Measurements from ENCODE around the gene C14orf132.
A peak's percentile ranks its signal among the peaks of the same experiment; 100 is the strongest.

C14orf132 gene

DNA sequence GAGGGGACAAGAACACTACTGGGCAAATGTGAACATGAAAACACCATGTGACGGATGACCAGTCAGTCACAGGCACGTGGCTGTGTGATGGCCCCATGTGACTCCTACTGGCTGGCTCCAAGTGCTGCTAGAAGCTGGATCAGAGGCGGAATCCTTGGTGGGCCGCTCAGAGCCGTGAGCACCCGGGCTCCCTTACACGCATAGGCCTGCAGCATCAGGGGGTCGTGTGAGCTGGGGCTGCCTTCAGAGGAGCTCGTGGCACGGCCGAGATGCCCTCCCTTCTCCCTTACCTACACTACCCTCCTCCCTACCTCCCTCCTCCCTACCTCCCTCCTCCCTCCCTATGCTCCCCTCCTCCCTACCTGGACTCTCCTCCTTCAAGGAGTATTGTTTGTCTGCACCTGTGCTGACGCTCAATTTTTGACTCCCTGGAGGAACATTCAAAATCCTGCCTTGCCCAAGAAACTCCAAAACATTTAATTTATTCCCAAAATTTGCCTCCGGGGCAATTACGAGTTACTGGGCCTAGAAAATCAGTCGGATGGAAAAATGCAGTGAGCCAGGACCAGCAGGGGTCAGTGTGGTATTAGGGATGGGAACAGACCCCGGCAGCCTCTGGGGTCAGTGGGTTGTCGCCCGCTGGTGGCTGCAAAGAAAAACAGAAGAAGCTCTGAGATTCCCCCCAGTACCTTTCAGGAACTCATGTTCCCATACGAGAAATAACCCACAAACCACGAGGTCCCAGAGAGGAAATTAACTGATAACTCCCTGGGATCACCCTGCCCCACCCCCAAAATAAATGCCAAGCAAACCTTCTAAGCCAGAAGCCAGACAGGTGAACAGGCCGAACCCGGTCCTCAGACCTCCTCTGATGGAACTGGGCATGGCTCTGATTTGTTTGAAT, 61.3 kb downstream of the C14orf132 start:
- no peaks in the 10 kb centered on the region for H3K79me1 ChIP-seq (ENCODE audit: low read length)
- H3K4me1 ChIP-seq (ENCODE audit: control insufficient read depth, low read depth, low read length): no peaks in the 10 kb centered on the region
- H3K4me2 ChIP-seq (ENCODE audit: low read length): no peak overlapping the region
- no peak overlapping the region for H3K4me3 ChIP-seq (ENCODE audit: low read length)
- no peak overlapping the region for H3K4ac ChIP-seq (ENCODE audit: low read depth, low read length)
- no peak overlapping the region for H2BK5ac ChIP-seq (ENCODE audit: low read length)
- peak; percentile 90 for DNase-seq
- H3K18ac ChIP-seq (ENCODE audit: low read length): no peak overlapping the region
- no peaks in the 10 kb centered on the region for H3K36me3 ChIP-seq (ENCODE audit: control insufficient read depth, insufficient read depth, low read length)
- no peak overlapping the region for H2AK5ac ChIP-seq (ENCODE audit: low read length)
- H3K9ac ChIP-seq (ENCODE audit: low read length): no peak overlapping the region
- H3K27me3 ChIP-seq (ENCODE audit: insufficient read depth, low read length, poor library complexity): no peaks in the 10 kb centered on the region
- no peak overlapping the region for H2BK120ac ChIP-seq (ENCODE audit: low read depth, low read length)
- no peak overlapping the region for H3K23ac ChIP-seq (ENCODE audit: low read length)
- no peak overlapping the region for H4K5ac ChIP-seq (ENCODE audit: low read length)
- H3K56ac ChIP-seq (ENCODE audit: low read length): peak overlapping the region; percentile 45
- no peak overlapping the region for H4K8ac ChIP-seq (ENCODE audit: low read depth, low read length)
- H3K79me2 ChIP-seq (ENCODE audit: control insufficient read depth, insufficient read depth, low read length): no peaks in the 10 kb centered on the region
- WGBS (ENCODE audit: extremely low coverage, insufficient coverage, low lambda C conversion rate): no CpG with 5 or more reads among the region's 22 CpGs
- no peak overlapping the region for H2BK15ac ChIP-seq (replicated peaks; ENCODE audit: low read depth)
- H3K27ac ChIP-seq (ENCODE audit: low read depth, low read length): no peak overlapping the region

DNA sequence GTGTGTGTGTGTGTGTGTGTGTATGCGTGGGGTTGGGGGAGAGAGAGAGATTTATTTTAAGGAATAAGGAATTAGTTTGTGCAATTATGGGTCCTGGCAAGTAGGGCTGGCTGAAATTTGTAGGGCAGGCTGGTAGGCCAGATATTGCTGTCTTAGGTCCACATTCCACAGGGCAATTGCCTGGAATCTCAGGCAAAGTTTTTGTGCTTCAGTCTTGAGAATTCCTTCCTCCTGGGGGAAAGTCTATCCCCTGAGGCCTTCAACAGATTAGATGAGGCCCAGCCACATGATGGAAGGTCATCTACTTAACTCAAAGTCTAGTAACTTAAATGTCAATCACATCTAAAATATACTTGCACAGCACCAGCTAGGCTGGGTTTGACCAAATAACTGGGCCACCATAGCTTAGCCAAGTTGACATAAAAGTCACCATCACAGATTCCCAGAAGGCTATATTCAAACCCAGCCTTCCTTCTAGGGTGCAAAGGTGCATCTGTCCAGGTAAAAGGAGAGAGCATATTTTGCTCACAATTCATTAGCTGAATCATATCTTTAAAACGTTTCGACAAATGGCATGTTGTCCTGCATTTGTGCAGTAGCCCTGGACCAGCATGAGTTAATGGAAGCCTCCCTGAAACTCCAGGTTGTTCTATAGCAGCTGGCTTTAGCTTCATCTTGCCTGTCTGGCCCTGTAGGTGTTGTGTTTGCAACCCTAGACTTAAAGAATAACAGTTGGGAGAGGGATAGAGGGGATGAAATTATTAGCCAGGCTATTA, 63.1 kb downstream of the C14orf132 start:
- H3K4me3 ChIP-seq (ENCODE audit: low read length): no peak overlapping the region
- peak; percentile 54 for DNase-seq
- no peak overlapping the region for H2AK5ac ChIP-seq (ENCODE audit: low read length)

DNA sequence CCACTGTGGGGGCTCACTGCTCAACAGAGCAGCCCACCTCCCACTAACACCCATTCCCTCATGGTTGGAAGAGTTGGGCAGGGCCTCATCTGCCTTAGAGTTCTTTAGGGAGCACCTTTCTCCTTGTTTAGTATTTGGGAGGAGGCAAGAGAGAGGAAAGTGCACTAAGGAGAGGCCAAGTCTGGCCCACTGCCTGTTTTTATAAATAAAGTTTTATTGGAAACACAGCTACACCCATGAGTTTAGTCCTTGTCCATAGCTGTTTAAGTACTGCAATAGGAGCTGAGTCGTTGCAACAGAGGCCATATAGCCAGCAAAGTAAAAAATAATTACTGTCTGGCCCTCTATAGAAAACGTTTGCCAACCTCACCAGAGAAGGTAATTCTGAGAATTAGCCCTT, 63.9 kb downstream of the C14orf132 start:
- H4K5ac ChIP-seq (ENCODE audit: low read length): no peak overlapping the region
- H3K23ac ChIP-seq (ENCODE audit: low read length): no peak overlapping the region
- H3K4me1 ChIP-seq (ENCODE audit: control insufficient read depth, low read depth, low read length): no peaks in the 10 kb centered on the region
- no peak for DNase-seq
- H3K27ac ChIP-seq (ENCODE audit: low read depth, low read length): no peak overlapping the region
- no CpG with 5 or more reads among the region's 2 CpGs for WGBS (ENCODE audit: extremely low coverage, insufficient coverage, low lambda C conversion rate)
- no peak overlapping the region for H2BK120ac ChIP-seq (ENCODE audit: low read depth, low read length)
- no peaks in the 10 kb centered on the region for H3K27me3 ChIP-seq (ENCODE audit: insufficient read depth, low read length, poor library complexity)
- H3K18ac ChIP-seq (ENCODE audit: low read length): no peak overlapping the region
- no peak overlapping the region for H3K4me3 ChIP-seq (ENCODE audit: low read length)
- no peak overlapping the region for H2AK5ac ChIP-seq (ENCODE audit: low read length)
- H3K79me2 ChIP-seq (ENCODE audit: control insufficient read depth, insufficient read depth, low read length): no peaks in the 10 kb centered on the region
- no peak overlapping the region for H3K4me2 ChIP-seq (ENCODE audit: low read length)
- H3K56ac ChIP-seq (ENCODE audit: low read length): no peak overlapping the region
- no peak overlapping the region for H2BK15ac ChIP-seq (replicated peaks; ENCODE audit: low read depth)
- no peaks in the 10 kb centered on the region for H3K36me3 ChIP-seq (ENCODE audit: control insufficient read depth, insufficient read depth, low read length)
- H3K79me1 ChIP-seq (ENCODE audit: low read length): no peaks in the 10 kb centered on the region
- H2BK5ac ChIP-seq (ENCODE audit: low read length): no peak overlapping the region
- H3K4ac ChIP-seq (ENCODE audit: low read depth, low read length): no peak overlapping the region
- no peak overlapping the region for H4K8ac ChIP-seq (ENCODE audit: low read depth, low read length)
- no peak overlapping the region for H3K9ac ChIP-seq (ENCODE audit: low read length)

More for the DNA sequence above, 63.1 kb downstream of the C14orf132 start:
- H3K36me3 ChIP-seq (ENCODE audit: control insufficient read depth, insufficient read depth, low read length): no peaks in the 10 kb centered on the region
- H3K23ac ChIP-seq (ENCODE audit: low read length): no peak overlapping the region
- H2BK15ac ChIP-seq (replicated peaks; ENCODE audit: low read depth): no peak overlapping the region
- H3K56ac ChIP-seq (ENCODE audit: low read length): no peak overlapping the region
- H3K79me2 ChIP-seq (ENCODE audit: control insufficient read depth, insufficient read depth, low read length): no peaks in the 10 kb centered on the region
- no peak overlapping the region for H3K9ac ChIP-seq (ENCODE audit: low read length)
- H4K8ac ChIP-seq (ENCODE audit: low read depth, low read length): no peak overlapping the region
- no peaks in the 10 kb centered on the region for H3K27me3 ChIP-seq (ENCODE audit: insufficient read depth, low read length, poor library complexity)
- no peaks in the 10 kb centered on the region for H3K4me1 ChIP-seq (ENCODE audit: control insufficient read depth, low read depth, low read length)
- no peak overlapping the region for H2BK120ac ChIP-seq (ENCODE audit: low read depth, low read length)
- no peaks in the 10 kb centered on the region for H3K79me1 ChIP-seq (ENCODE audit: low read length)
- no peak overlapping the region for H4K5ac ChIP-seq (ENCODE audit: low read length)
- H3K27ac ChIP-seq (ENCODE audit: low read depth, low read length): no peak overlapping the region
- no CpG with 5 or more reads among the region's 3 CpGs for WGBS (ENCODE audit: extremely low coverage, insufficient coverage, low lambda C conversion rate)
- no peak overlapping the region for H2BK5ac ChIP-seq (ENCODE audit: low read length)
- no peak overlapping the region for H3K18ac ChIP-seq (ENCODE audit: low read length)
- no peak overlapping the region for H3K4me2 ChIP-seq (ENCODE audit: low read length)
- no peak overlapping the region for H3K4ac ChIP-seq (ENCODE audit: low read depth, low read length)

DNA sequence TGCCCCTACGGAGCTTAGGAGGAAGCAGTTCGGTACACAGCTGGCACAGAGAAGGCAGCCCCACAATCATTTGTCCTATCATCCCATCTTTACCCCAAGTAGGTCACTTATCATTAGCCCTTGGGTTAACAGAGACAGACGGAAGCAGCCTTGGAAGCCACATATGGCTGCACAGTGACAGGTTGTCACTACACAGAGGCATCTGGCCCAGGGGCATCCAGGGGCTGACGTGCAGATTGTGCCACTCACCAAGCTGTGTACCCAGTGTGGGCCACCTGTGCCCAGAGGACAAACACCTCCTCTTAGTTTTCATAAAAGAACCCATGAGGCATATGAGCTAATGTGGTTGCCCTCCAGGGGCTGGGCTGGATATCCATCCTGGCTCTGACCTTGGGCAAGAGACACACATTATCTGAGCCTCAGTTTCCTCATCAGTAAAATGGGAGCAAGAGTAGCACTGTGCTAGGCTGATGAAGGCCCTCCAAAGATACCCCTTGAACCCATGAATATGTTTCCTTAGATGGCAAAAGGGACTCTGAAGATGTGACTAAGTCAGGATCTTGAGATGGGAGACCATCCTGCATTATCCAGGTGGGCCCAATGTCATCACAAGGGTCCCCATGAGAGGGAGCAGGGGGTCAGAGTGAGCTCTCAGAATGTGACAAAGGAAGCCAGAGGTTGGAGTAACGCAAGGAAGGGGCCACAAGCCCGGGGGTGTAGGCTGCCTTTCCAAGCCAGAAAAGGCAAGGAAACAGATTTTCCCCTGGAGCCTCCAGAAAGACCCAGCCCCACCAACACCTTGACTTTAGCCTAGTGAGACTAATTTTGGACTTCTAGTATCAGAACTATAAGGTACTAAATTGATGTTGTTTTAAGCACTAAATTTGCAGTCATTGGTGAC, 64.6 kb downstream of the C14orf132 start:
- no peak overlapping the region for H2BK120ac ChIP-seq (ENCODE audit: low read depth, low read length)
- H2AK5ac ChIP-seq (ENCODE audit: low read length): no peak overlapping the region

DNA sequence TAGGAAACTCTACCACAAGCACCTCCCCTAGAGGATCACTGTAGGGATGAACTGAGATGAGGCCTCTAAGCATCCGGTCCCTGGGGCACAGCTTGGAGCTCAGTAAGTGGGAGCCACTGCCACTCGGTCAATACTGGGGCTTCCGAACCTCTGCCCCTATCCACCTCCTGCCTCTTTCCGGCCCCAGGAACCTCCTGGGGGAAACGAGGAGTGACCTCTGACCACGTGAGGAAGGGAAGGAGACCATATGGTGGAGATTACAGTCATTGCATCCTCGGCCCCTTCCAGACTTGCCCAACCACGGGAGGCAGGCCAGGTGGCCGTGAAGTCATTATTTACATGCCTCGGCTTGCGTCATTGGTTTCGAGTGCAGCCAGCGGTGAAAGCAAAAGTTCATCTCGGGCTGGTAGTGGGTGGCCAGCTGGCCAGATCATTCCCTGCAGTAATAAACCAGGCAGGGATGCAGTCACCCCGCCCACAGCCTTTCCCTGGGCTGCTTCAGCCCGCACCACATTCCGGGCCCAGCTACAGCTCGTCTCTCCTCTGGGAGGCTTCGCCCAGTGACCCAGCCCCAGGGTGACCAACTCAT, 65.4 kb downstream of the C14orf132 start:
- no peak overlapping the region for H4K5ac ChIP-seq (ENCODE audit: low read length)
- H3K56ac ChIP-seq (ENCODE audit: low read length): no peak overlapping the region
- no peak overlapping the region for H3K23ac ChIP-seq (ENCODE audit: low read length)
- H4K8ac ChIP-seq (ENCODE audit: low read depth, low read length): no peak overlapping the region
- no peak overlapping the region for H2BK5ac ChIP-seq (ENCODE audit: low read length)
- no CpG with 5 or more reads among the region's 19 CpGs for WGBS (ENCODE audit: extremely low coverage, insufficient coverage, low lambda C conversion rate)
- DNase-seq: no peak
- H3K79me1 ChIP-seq (ENCODE audit: low read length): no peaks in the 10 kb centered on the region
- no peaks in the 10 kb centered on the region for H3K27me3 ChIP-seq (ENCODE audit: insufficient read depth, low read length, poor library complexity)
- no peak overlapping the region for H3K4me2 ChIP-seq (ENCODE audit: low read length)
- no peak overlapping the region for H2BK120ac ChIP-seq (ENCODE audit: low read depth, low read length)
- H3K27ac ChIP-seq (ENCODE audit: low read depth, low read length): no peak overlapping the region
- no peak overlapping the region for H3K18ac ChIP-seq (ENCODE audit: low read length)
- no peak overlapping the region for H3K4ac ChIP-seq (ENCODE audit: low read depth, low read length)
- H3K4me3 ChIP-seq (ENCODE audit: low read length): no peak overlapping the region
- H3K36me3 ChIP-seq (ENCODE audit: control insufficient read depth, insufficient read depth, low read length): no peaks in the 10 kb centered on the region
- H3K9ac ChIP-seq (ENCODE audit: low read length): no peak overlapping the region
- H3K4me1 ChIP-seq (ENCODE audit: control insufficient read depth, low read depth, low read length): no peaks in the 10 kb centered on the region
- no peak overlapping the region for H2AK5ac ChIP-seq (ENCODE audit: low read length)
- H2BK15ac ChIP-seq (replicated peaks; ENCODE audit: low read depth): no peak overlapping the region
- no peaks in the 10 kb centered on the region for H3K79me2 ChIP-seq (ENCODE audit: control insufficient read depth, insufficient read depth, low read length)

More for the DNA sequence above, 64.6 kb downstream of the C14orf132 start:
- no peak for DNase-seq
- no peaks in the 10 kb centered on the region for H3K4me1 ChIP-seq (ENCODE audit: control insufficient read depth, low read depth, low read length)
- no peak overlapping the region for H2BK15ac ChIP-seq (replicated peaks; ENCODE audit: low read depth)
- H3K36me3 ChIP-seq (ENCODE audit: control insufficient read depth, insufficient read depth, low read length): no peaks in the 10 kb centered on the region
- no CpG with 5 or more reads among the region's 6 CpGs for WGBS (ENCODE audit: extremely low coverage, insufficient coverage, low lambda C conversion rate)
- H3K79me1 ChIP-seq (ENCODE audit: low read length): no peaks in the 10 kb centered on the region
- H3K27me3 ChIP-seq (ENCODE audit: insufficient read depth, low read length, poor library complexity): no peaks in the 10 kb centered on the region
- H3K9ac ChIP-seq (ENCODE audit: low read length): no peak overlapping the region
- no peak overlapping the region for H3K4me3 ChIP-seq (ENCODE audit: low read length)
- H3K23ac ChIP-seq (ENCODE audit: low read length): no peak overlapping the region
- H3K79me2 ChIP-seq (ENCODE audit: control insufficient read depth, insufficient read depth, low read length): no peaks in the 10 kb centered on the region
- H3K27ac ChIP-seq (ENCODE audit: low read depth, low read length): no peak overlapping the region
- no peak overlapping the region for H3K18ac ChIP-seq (ENCODE audit: low read length)
- no peak overlapping the region for H3K4ac ChIP-seq (ENCODE audit: low read depth, low read length)
- H4K5ac ChIP-seq (ENCODE audit: low read length): no peak overlapping the region
- H4K8ac ChIP-seq (ENCODE audit: low read depth, low read length): no peak overlapping the region
- H2BK5ac ChIP-seq (ENCODE audit: low read length): no peak overlapping the region
- H3K4me2 ChIP-seq (ENCODE audit: low read length): no peak overlapping the region
- H3K56ac ChIP-seq (ENCODE audit: low read length): no peak overlapping the region

All from mesendoderm (in vitro differentiated cells).